Activated CD4-positive, alpha-beta memory T cell treated with anti-CD3 and anti-CD28 coated beads for 36 hours (primary cell): Measurements from ENCODE around the gene ZBTB12. TPM values are rescaled to one million over a fixed set of nuclear protein-coding genes. Genes with fewer than 3 reads are reported as not detected.

Experiments used
- CTCF ChIA-PET: fragments of 350-600 bp; sonication (Branson Sonifier 250); formaldehyde crosslinking; loops from one replicate; lab custom pipeline; 2021; ENCODE audit warnings: antibody characterized with exemption, inconsistent platforms; lab: Charles Lee
- POLR2A ChIA-PET: fragments of 350-600 bp; sonication (Branson Sonifier 250); formaldehyde crosslinking; loops from one replicate; lab custom pipeline; 2021; ENCODE audit warnings: antibody characterized with exemption; lab: Charles Lee
- DNase-seq: peaks from one replicate; pipeline ENCODE4 v3.0.0-alpha.2; 2020
- H3K27ac Mint-ChIP-seq: one replicate; pipeline ENCODE4 v1.8.0; 2021; ENCODE audit warnings: mixed read lengths
- H3K27me3 Mint-ChIP-seq: one replicate; pipeline ENCODE4 v1.8.0; 2021; ENCODE audit warnings: mixed read lengths
- H3K36me3 Mint-ChIP-seq: one replicate; pipeline ENCODE4 v1.8.0; 2021; ENCODE audit warnings: mixed read lengths
- H3K4me1 Mint-ChIP-seq: one replicate; pipeline ENCODE4 v1.8.0; 2021; ENCODE audit warnings: low read depth, mixed read lengths
- H3K4me3 Mint-ChIP-seq: one replicate; pipeline ENCODE4 v1.8.0; 2021; ENCODE audit warnings: mild to moderate bottlenecking, mixed read lengths
- H3K9me3 Mint-ChIP-seq: one replicate; pipeline ENCODE4 v1.8.0; 2021; ENCODE audit warnings: mixed read lengths
- intact Hi-C: fragments of 100-400 bp; cut with micrococcal nuclease; formaldehyde crosslinking; loops from one replicate; pipeline ENCODE4 v1.15.1; 2023
- total RNA-seq, 2 experiments: library from RNA; stranded (reverse); gene quantifications; one replicate each; pipeline ENCODE4 v1.2.3, GENCODE V29; 2021

Gene ZBTB12
- total RNA-seq, 2 experiments from 2014 or later: 1.8 to 2.0 TPM

DNA sequence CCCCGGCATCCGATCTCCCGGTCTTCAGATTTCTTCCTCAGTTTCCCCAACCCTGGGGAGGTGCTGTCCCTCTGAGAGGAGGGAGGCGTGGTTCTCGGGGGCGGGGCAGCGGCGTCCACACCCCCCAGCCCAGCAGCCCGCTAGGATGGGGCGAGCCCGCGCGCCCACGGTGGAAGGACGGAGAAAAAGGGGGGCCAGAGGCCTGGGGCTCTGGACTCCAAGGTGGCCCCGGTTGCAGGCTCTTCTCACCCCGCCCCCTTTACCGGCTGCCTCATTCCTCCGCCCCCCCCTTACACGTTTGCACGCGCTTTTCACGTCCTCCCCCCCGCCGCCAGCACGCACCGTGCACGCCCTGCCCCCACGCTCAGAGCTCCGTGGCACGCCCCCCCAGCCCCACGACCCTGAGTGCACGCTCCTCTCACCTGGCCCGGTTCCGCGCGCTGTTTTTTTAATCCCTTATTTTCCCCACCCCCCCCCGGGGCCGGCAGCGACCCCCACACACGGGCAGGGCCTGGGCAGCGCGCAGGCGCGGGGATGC, 402 bp downstream of the ZBTB12 start:
- Mint-ChIP-seq H3K36me3 (no peaks in the 10 kb centered on the region), H3K4me3 (peak overlapping the region; percentile 57), H3K9me3 (no peaks in the 10 kb centered on the region), H3K4me1 (peaks cover 30% of the 10 kb centered on the region), H3K27ac (no peak overlapping the region), H3K27me3 (peaks cover 3% of the 10 kb centered on the region)
- peak; percentile 68 for DNase-seq
- ChIA-PET CTCF (interaction anchor here (0.9 to 1.3 kb wide), 2 partner anchors 11 to 51 kb away, joined by 3 to 4 read pairs; no protein-coding TSS in a partner anchor), POLR2A (interaction anchor here (0.5 to 1.2 kb wide), 2 partner anchors 38 to 70 kb away, joined by 3 read pairs; partner anchors contain the start of gene DXO)
- intact Hi-C loops: no loop called here

DNA sequence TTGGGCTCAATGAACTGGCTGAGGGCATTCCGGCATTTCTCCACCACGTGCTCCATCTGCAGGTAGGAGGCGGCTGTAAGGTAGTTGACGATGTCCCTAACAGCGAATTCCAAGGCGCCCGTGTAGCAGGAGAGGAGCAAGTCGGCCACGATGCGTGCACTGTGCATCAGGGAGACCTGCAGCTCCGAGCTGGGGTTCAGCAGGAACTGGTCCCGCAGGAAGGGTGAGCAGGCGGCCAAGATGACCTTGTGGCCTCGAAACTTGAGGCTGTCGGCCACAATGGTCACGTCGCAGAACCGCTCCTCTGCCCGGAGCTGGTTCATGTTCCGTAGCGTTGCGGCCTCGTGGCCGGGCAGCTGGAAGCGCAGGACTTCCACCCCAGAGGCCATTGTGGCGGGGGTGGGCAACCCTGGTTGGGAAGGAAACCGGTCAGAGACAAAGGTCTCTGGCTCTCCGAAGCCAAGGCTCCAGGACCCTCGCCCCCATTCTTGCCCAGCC, 920 bp downstream of the ZBTB12 start:
- ChIA-PET POLR2A (interaction anchor here (0.5 to 0.6 kb wide), 2 partner anchors 38 to 65 kb away, joined by 3 read pairs; no protein-coding TSS in a partner anchor), CTCF (no interaction called here)
- H3K4me1 Mint-ChIP-seq: peaks cover 33% of the 10 kb centered on the region
- peaks cover 1% of the 10 kb centered on the region for H3K36me3 Mint-ChIP-seq
- H3K4me3 Mint-ChIP-seq: peak overlapping the region; percentile 57
- H3K27ac Mint-ChIP-seq: no peak overlapping the region
- intact Hi-C loops: no loop called here
- no peak for DNase-seq
- H3K27me3 Mint-ChIP-seq: no peaks in the 10 kb centered on the region
- H3K9me3 Mint-ChIP-seq: no peaks in the 10 kb centered on the region

DNA sequence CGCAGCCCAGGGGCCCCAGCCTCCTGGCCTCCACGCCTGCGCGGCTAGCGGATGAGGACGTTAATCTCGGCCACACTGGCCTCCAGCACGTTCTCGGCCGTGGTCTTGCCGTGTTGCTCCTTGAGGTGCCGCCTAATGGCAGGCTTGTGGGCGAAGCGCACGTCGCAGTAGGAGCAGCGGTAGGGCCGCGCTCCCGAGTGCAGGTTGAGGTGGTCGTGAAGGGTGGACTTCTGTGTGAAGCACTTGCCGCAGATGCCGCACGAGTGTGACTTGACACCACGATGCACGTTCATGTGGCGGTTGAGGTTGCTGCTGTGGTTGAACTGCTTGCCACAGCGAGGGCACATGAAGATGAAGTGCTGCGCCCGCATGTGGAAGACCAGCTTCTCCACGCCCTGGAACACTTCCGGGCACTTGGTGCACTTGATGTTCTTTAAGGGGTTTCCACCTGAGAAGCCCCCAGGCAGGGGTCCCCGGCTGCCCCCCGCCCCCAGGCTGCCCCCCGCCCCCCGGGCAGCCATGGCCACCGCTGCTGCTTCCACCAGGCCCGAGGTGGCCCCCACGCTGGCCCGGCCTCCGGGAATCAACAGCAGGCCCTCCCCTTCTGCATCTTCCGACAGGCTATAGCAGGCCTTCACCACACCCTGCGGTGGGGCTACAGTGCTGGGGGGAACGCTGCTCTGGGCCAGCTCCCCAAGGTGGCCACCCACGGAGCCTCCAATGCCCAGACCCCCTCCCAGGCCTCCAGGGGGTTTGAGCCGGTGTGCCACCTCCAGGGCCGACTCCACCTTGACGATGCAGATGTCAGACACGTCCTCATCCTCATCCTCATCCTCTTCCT, 1.8 kb downstream of the ZBTB12 start:
- Mint-ChIP-seq H3K4me1 (peaks cover 37% of the 10 kb centered on the region), H3K4me3 (no peak overlapping the region), H3K9me3 (no peaks in the 10 kb centered on the region), H3K36me3 (peaks cover 1% of the 10 kb centered on the region), H3K27me3 (no peaks in the 10 kb centered on the region), H3K27ac (no peak overlapping the region)
- POLR2A ChIA-PET: no interaction called here
- peak; percentile 20 for DNase-seq
- CTCF ChIA-PET: no interaction called here
- intact Hi-C loops: loop anchor here (5.0 kb wide), 1 partner anchor 68 kb away; no protein-coding TSS in a partner anchor

DNA sequence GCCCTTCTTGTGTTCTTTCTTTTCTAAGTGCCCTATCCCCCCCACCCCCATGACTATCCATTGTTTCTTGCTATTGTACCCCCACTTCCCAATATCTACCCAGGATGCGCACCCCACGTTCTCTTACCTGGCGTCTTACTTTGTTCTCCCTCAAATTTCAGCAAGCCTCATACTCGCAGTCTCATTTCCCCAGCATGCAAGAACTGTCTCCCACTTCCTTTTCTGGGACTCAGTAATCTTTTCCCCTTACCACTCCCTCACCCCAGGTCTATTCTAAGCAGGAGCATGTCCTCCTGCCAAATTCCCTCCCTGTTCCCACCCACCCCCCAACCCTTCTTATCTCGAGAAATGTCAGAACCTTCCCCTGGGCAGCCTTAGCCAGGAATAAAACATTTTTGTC, 2.7 kb downstream of the ZBTB12 start:
- Mint-ChIP-seq H3K4me3 (peak overlapping the region; percentile 31), H3K36me3 (peaks cover 1% of the 10 kb centered on the region), H3K9me3 (no peaks in the 10 kb centered on the region), H3K27me3 (no peaks in the 10 kb centered on the region), H3K4me1 (peaks cover 37% of the 10 kb centered on the region), H3K27ac (peak overlapping the region; percentile 34)
- ChIA-PET CTCF (interaction anchor here (0.7 kb wide), 1 partner anchor 129 kb away, joined by 3 read pairs; no protein-coding TSS in a partner anchor), POLR2A (interaction anchor here (2.1 kb wide), 1 partner anchor 73 kb away, joined by 8 read pairs; the partner anchor contains the start of gene DXO)
- intact Hi-C loops: loop anchor here (5.0 kb wide), 1 partner anchor 67 kb away; no protein-coding TSS in a partner anchor
- DNase-seq: no peak

DNA sequence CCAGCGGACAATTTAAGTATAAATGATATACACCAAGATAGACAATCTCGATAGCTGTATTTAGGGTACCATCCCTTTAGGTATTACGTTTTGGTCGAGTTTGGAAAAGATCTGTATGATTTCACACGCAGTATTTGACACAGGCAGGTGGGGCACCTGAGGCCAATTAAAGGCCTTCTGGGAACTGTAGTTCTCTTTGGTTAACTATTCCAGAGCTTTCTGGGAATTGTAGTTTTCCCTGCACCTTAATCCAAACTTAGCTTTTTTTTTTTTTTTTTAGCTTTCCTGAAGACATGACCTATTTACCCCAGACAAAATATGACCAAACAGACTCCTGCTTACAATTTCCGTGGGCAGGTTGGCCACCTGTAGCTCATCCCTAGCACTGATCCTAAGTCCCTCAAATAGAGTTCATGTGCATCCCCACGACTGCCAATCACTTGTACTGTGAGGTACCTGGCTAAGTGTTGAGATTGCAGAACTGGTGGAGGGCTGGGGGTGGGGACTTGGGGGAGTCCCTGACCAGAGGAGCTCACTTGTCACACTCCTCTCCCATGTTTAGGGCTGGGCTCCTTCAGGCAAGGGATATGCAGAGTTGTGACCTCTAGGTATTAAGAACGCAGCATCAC, 3.4 kb downstream of the ZBTB12 start:
- CTCF ChIA-PET: interaction anchor here (0.7 to 1.9 kb wide), 6 partner anchors 9 to 128 kb away, joined by 3 to 18 read pairs (median 4); partner anchors contain the start of gene NEU1
- Mint-ChIP-seq H3K36me3 (peaks cover 1% of the 10 kb centered on the region), H3K27me3 (no peaks in the 10 kb centered on the region), H3K4me3 (peak overlapping the region; percentile 94), H3K4me1 (peaks cover 37% of the 10 kb centered on the region), H3K27ac (peak overlapping the region; percentile 94), H3K9me3 (no peaks in the 10 kb centered on the region)
- intact Hi-C loops: loop anchor here (5.0 kb wide), 1 partner anchor 66 kb away; no protein-coding TSS in a partner anchor
- peak; percentile 42 for DNase-seq
- POLR2A ChIA-PET: interaction anchor here (0.6 to 3.2 kb wide), 5 partner anchors 35 to 196 kb away, joined by 3 to 15 read pairs (median 8); partner anchors contain the start of genes DXO, MSH5, NELFE and NEU1

DNA sequence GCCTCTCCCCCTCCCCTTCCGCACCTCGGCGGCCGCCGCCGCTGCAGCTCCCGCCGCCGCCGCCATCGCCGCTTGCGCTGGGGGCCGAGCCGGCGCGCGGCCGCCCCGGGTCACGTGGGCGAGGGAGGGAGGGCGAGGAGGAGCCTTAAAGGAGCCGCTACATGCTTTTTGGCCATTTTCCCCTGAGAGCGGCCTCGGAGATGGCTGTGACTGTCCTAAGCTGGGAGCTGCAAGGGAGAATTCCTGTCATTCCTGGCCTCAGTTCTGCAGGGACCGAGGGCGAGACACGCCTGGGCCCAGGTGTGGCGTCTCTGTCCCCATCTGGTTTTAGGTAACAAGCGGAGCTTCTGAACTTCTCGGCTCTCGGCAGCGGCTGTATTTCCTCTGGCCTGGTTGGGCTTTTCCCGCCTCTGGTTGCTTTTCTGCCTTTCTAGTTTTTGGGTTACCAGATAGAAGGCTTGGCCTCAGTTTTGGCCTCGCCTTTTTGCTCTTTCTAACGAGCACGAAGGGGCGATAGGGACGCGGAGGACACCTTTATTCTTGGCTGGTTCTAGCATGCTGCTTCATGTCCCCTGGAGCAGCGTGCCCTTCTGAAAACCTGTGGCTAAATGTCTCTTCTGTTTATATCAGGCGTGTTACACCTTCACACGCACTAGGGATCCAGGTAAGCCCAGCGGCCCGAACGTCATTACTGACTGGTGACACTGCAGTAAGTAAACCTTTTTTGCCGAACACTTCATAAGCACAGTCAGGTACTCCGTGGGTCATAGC, 4.1 kb downstream of the ZBTB12 start, which contains the start of gene EHMT2:
Gene EHMT2 (minus strand): TSS at position 87 of the 771 bp plus-strand sequence. CDS start 21 bp downstream, at position 66.
- ChIA-PET CTCF (interaction anchor here (0.7 to 1.9 kb wide), 5 partner anchors 8 to 67 kb away, joined by 3 to 18 read pairs (median 5); partner anchors contain the start of gene NEU1), POLR2A (interaction anchor here (0.6 to 3.2 kb wide), 8 partner anchors 14 to 234 kb away, joined by 3 to 15 read pairs (median 4); partner anchors contain the start of genes DXO, MSH5, NELFE and NEU1)
- Mint-ChIP-seq H3K4me3 (peak within 1 kb of the TSS; percentile 94), H3K4me1 (peaks cover 34% of the 10 kb centered on the region), H3K27me3 (no peaks in the 10 kb centered on the region), H3K9me3 (no peaks in the 10 kb centered on the region), H3K36me3 (peaks cover 1% of the 10 kb centered on the region), H3K27ac (peak within 1 kb of the TSS; percentile 94)
- peak; percentile 91 for DNase-seq
- intact Hi-C loops: loop anchor here (1.0 to 5.0 kb wide), 4 partner anchors 34 to 233 kb away; partner anchors contain the start of genes GPANK1, NELFE and SKIC2

DNA sequence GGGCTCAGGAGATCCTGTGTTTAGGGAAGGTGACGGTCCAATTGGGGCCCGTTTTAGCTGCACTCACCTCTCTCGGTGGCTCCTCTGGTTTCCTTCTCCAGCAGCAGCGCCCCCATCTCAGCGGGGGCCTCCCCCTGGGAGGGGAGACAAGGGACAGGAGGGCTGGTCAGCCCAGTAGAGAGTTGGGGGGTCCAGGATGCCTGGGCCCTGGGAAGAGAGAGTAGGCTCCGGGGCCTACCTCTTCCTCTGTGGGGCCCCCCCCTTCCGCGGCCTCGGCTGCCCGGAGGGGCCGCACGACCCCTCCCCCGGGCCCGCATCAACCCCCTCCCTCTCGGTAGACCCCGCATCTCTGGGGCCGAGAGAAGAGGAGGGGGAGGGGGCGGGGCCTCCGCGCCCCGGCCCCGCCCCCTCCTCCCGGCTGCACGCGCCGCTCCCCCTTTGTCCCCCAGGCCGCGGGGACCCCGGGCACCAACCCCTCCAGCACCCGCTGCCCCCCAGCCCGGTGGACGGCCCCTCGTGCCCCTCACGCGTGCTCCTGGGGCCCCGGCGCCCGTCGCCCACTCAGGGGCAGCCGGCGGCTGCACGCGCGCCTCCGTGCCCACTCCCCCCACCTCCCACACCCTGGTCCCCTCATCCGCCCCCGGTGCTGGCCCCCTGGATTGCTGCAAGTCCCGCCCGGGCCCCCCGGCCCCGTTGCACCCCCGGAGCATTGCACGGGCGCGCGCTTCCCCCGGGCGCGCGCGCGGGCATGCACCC, 4.9 kb downstream of the ZBTB12 start:
- Mint-ChIP-seq H3K9me3 (no peaks in the 10 kb centered on the region), H3K4me3 (peak overlapping the region; percentile 94), H3K27ac (peak overlapping the region; percentile 74), H3K4me1 (peaks cover 29% of the 10 kb centered on the region), H3K27me3 (no peaks in the 10 kb centered on the region), H3K36me3 (peaks cover 7% of the 10 kb centered on the region)
- ChIA-PET POLR2A (interaction anchor here (1.0 to 3.2 kb wide), 6 partner anchors 15 to 233 kb away, joined by 3 to 15 read pairs (median 6); partner anchors contain the start of genes DXO, NELFE, NEU1 and SKIC2), CTCF (interaction anchor here (1.6 to 1.9 kb wide), 3 partner anchors 7 to 66 kb away, joined by 5 to 18 read pairs (median 6); no protein-coding TSS in a partner anchor)
- intact Hi-C loops: loop anchor here (1.0 to 5.0 kb wide), 4 partner anchors 34 to 232 kb away; partner anchors contain the start of genes GPANK1, NELFE and SKIC2
- DNase-seq: peak; percentile 15

DNA sequence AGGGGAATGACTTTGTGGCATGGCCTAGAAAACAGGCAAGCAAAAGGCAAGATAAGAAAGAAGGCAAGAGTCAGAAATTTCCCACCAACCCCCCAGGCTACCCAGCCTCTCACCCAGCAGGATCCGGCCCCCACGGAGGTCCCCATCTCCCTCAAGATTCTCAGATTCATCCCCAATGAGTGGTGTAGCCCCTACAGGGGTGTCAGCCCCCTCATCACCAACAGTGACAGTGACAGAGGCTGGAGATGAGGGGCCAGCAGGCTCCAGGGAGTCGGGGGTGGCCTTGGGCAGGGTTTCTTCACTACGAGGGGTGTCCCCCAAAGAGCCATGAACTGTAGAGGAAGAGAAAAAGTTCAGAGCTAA, 5.4 kb downstream of the ZBTB12 start:
- Mint-ChIP-seq H3K36me3 (peaks cover 8% of the 10 kb centered on the region), H3K4me3 (peak overlapping the region; percentile 77), H3K27me3 (no peaks in the 10 kb centered on the region), H3K27ac (peak overlapping the region; percentile 74), H3K4me1 (peaks cover 29% of the 10 kb centered on the region), H3K9me3 (no peaks in the 10 kb centered on the region)
- POLR2A ChIA-PET: interaction anchor here (3.2 kb wide), 1 partner anchor 62 kb away, joined by 15 read pairs; the partner anchor contains the start of genes NELFE and SKIC2
- intact Hi-C loops: loop anchor here (2.0 to 5.0 kb wide), 3 partner anchors 62 to 232 kb away; partner anchors contain the start of genes GPANK1, NELFE and SKIC2
- DNase-seq: no peak
- CTCF ChIA-PET: no interaction called here

DNA sequence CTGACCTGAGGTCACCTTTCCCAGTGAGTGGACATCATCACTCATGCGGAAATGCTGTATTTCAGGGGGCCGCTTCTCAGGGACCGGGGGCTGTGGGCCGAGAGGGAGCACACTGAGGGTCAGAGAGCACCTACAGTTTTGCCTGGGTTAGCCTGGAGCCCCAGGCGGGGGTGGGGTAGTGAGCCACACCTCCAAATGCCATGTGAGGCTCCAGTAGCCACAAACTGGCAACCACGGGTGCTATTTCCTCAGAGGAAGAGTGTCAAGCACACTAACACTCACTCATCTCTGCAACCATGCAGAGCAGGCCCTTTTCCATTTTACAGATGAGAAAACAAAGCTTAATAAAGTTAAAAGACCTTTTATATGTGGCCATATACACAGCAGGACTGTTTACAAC, 9.1 kb downstream of the ZBTB12 start:
- Mint-ChIP-seq H3K27ac (no peak overlapping the region), H3K4me3 (no peak overlapping the region), H3K4me1 (peaks cover 8% of the 10 kb centered on the region), H3K27me3 (no peaks in the 10 kb centered on the region), H3K36me3 (peaks cover 21% of the 10 kb centered on the region), H3K9me3 (no peaks in the 10 kb centered on the region)
- POLR2A ChIA-PET: interaction anchor here (0.6 kb wide), 1 partner anchor 10 kb away, joined by 5 read pairs; no protein-coding TSS in a partner anchor
- CTCF ChIA-PET: interaction anchor here (0.6 kb wide), 1 partner anchor 1453 kb away, joined by 3 read pairs; no protein-coding TSS in a partner anchor
- intact Hi-C loops: no loop called here
- no peak for DNase-seq
